ENCODE results near the gene NFE2L2. TPM values are rescaled to one million over a fixed set of nuclear protein-coding genes. Genes with fewer than 3 reads are reported as not detected.

Gene NFE2L2
- total and polyA plus RNA-seq, 9 of the 15 experiments (the other 6 are each of a cell fraction or from before 2014, with no cell fraction given) = 29.3 to 120 (median 59.3) TPM

- TF ChIP-seq CREB3 (tag; conservative IDR thresholded peaks at IDR 0.05; ENCODE audit: low read depth) (no peak; the same call in 1 of the 2 replicates), ZC3H4 (CRISPR knock-in tag; IDR thresholded peaks at IDR 0.05; ENCODE audit: borderline replicate concordance) (peak; percentile 99), CAMTA2 (CRISPR knock-in tag; conservative IDR thresholded peaks at IDR 0.05) (no peak), ZNF175 (CRISPR knock-in tag; IDR thresholded peaks at IDR 0.05; ENCODE audit: low read depth) (no peak; the same call in 1 of the 2 replicates), ZFP30 (CRISPR knock-in tag; IDR thresholded peaks at IDR 0.05; ENCODE audit: borderline replicate concordance) (no peak), SNRNP70 (optimal IDR thresholded peaks at IDR 0.05; ENCODE audit: low read depth, low read length) (no peak), NRF1 (conservative IDR thresholded peaks at IDR 0.05 in 1 of 2, IDR thresholded peaks at IDR 0.05 in 1 of 2) (peak; percentile 88 to 90), PHTF2 (CRISPR knock-in tag; IDR thresholded peaks at IDR 0.05) (no peak), MEF2D (tag; conservative IDR thresholded peaks at IDR 0.05; ENCODE audit: low read depth) (no peak; the same call in 1 of the 2 replicates), PHF8 (IDR thresholded peaks at IDR 0.05; ENCODE audit: borderline replicate concordance, low read length) (peak; percentile 82), JUN (IDR thresholded peaks at IDR 0.05; ENCODE audit: borderline replicate concordance, low read depth, low read length) (no peak; the same call in 1 of the 2 replicates), JUN (CRISPR knock-in tag; IDR thresholded peaks at IDR 0.05; ENCODE audit: borderline replicate concordance) (no peak), MEIS2 (IDR thresholded peaks at IDR 0.05; ENCODE audit: partially characterized antibody) (peak; percentile 29), THAP12 (CRISPR knock-in tag; IDR thresholded peaks at IDR 0.05) (peak; percentile 20; the same call in 1 of the 2 replicates), ZNF699 (CRISPR knock-in tag; IDR thresholded peaks at IDR 0.05; ENCODE audit: insufficient replicate concordance) (no peak), MAFG (tag; conservative IDR thresholded peaks at IDR 0.05) (no peak), FOXJ2 (tag; IDR thresholded peaks at IDR 0.05) (0 out of 2 replicates have a peak, but pooled peaks have one; percentile 68)
- TF ChIP-seq, protein P1, sequence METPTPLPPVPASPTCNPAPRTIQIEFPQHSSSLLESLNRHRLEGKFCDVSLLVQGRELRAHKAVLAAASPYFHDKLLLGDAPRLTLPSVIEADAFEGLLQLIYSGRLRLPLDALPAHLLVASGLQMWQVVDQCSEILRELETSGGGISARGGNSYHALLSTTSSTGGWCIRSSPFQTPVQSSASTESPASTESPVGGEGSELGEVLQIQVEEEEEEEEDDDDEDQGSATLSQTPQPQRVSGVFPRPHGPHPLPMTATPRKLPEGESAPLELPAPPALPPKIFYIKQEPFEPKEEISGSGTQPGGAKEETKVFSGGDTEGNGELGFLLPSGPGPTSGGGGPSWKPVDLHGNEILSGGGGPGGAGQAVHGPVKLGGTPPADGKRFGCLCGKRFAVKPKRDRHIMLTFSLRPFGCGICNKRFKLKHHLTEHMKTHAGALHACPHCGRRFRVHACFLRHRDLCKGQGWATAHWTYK (CRISPR knock-in tag; IDR thresholded peaks at IDR 0.05) = peak; percentile 61; the same call in 1 of the 2 replicates
- TF ChIP-seq, protein P2, sequence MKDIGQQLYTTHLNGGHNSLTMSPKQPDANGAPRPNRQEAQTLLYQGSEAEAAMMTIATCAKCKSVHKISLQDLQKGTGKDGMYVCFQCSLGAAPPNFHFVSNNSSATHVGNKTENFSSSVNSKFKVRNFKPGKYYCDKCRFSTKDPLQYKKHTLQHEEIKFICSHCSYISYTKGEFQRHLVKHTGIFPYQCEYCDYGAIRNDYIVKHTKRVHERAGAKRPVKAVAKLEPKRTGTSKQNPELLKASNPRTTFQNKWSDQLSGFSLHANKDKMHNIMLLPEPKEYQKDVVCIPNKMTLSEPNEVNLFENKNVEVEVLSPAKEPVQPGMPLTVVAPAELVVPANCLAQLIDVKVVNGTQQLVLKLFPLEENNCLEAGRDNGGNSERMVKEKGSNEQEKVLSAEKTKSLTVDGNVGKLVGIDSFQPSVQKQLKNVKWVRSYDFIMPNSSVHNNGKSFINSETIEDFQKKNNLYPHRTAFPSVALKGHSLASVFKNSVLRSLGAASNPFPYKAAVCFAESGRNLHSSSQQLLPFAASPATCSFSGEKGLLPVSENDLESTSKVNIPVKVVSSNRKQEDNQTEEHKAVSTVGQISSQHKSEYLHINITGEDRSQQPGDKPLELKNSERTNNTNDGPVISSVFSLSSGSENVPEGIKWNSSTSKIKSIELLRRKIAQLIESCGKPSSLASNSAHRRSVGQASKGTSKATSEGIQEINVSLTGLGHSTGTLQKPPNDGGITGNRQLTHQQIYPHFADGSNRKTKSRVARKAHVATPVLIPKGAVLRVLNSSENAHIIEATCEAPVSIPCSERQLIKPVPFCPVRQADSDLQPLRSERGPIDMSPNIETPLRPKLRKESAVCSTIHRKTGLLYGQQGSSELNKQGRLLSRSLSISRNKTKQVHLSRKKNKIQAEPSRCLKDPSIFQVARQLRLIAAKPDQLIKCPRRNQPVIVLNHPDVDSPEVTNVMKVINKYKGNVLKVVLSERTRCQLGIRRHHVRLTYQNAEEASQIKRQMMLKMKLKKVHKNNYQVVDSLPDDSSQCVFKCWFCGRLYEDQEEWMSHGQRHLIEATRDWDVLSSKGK (CRISPR knock-in tag; IDR thresholded peaks at IDR 0.05) = no peak
These were observed 52.2 kb downstream of the NFE2L2 start, which contains the start of gene HNRNPA3 (continued) for GRCh38 chr2:177212106-177212890.

Measured in K562 (cell line).